Karpas-422 (cell line): ENCODE data around the gene RASGRF1. TPM values are rescaled to one million over a fixed set of nuclear protein-coding genes. Genes with fewer than 3 reads are reported as not detected.
A peak's percentile ranks its signal among the peaks of the same experiment; 100 is the strongest.

ENCODE experiments used
- DNase-seq: peaks from one replicate; pipeline ENCODE4 v3.0.0-alpha.2; 2015
- H2AFZ ChIP-seq: fragments of 200-600 bp; sonication (generic); 2 replicates; pipeline ENCODE4 v1.6.1; 2014; ENCODE audit warnings: antibody characterized with exemption, low read length, mixed read lengths
- H3K27ac ChIP-seq: fragments of 200-600 bp; sonication (generic); 2 replicates; pipeline ENCODE4 v1.5.1; 2014; ENCODE audit warnings: mild to moderate bottlenecking, low read length, moderate library complexity
- H3K27me3 ChIP-seq: fragments of 200-600 bp; sonication (generic); 2 replicates; pipeline ENCODE4 v1.6.1; 2014; ENCODE audit warnings: low read length, mixed read lengths
- H3K36me3 ChIP-seq: fragments of 200-600 bp; sonication (generic); 2 replicates; pipeline ENCODE4 v1.6.1; 2014; ENCODE audit warnings: low read length, mixed read lengths; ENCODE audit not compliant: insufficient read depth
- H3K4me1 ChIP-seq: fragments of 200-600 bp; sonication (generic); 2 replicates; pipeline ENCODE4 v1.6.1; 2014; ENCODE audit warnings: mild to moderate bottlenecking, low read length, mixed read lengths
- H3K4me2 ChIP-seq: fragments of 200-600 bp; sonication (generic); 2 replicates; pipeline ENCODE4 v1.6.1; 2014; ENCODE audit warnings: low read length, low read depth, mild to moderate bottlenecking; ENCODE audit not compliant: poor library complexity, severe bottlenecking
- H3K4me3 ChIP-seq: fragments of 200-600 bp; sonication (generic); 2 replicates; pipeline ENCODE4 v1.5.1; 2014; ENCODE audit warnings: mild to moderate bottlenecking, antibody characterized with exemption, low read length, mixed read lengths
- H3K79me2 ChIP-seq: fragments of 200-600 bp; sonication (generic); 2 replicates; pipeline ENCODE4 v1.6.1; 2014; ENCODE audit warnings: mild to moderate bottlenecking, low read length, mixed read lengths
- H3K9ac ChIP-seq: fragments of 200-600 bp; sonication (generic); 2 replicates; pipeline ENCODE4 v1.6.0; 2014; ENCODE audit warnings: low read length
- H3K9me2 ChIP-seq: fragments of 200-600 bp; sonication (generic), shearing (Covaris generic); replicated peaks from 2 replicates; pipeline ENCODE4 v1.6.0; 2014; ENCODE audit warnings: mild to moderate bottlenecking, low read length, moderate library complexity; ENCODE audit not compliant: insufficient read depth
- H3K9me3 ChIP-seq: fragments of 300-700, 200-600 bp; sonication (generic); 2 replicates; pipeline ENCODE4 v1.6.1; 2014; ENCODE audit warnings: low read length, mixed read lengths
- H4K20me1 ChIP-seq: fragments of 200-600 bp; sonication (generic); 2 replicates; pipeline ENCODE4 v1.6.1; 2014; ENCODE audit warnings: mild to moderate bottlenecking, antibody characterized with exemption, low read length, low read depth; ENCODE audit not compliant: insufficient read depth
- total RNA-seq: library from RNA; depleted of rRNA; stranded (reverse); fragments of >200 nt; shearing (Covaris generic); gene quantifications from 2 replicates; pipeline ENCODE4 v1.2.3, GENCODE V29; 2014; ENCODE audit warnings: low replicate concordance

The RASGRF1 gene
- total RNA-seq, 1 experiment from 2014 or later = 10.5 TPM

- no peaks in the 10 kb centered on the region; the same call in 1 of the 2 replicates for H3K27me3 ChIP-seq
- no peaks in the 10 kb centered on the region for H4K20me1 ChIP-seq
- no peak overlapping the region for H3K9ac ChIP-seq
- H3K9me3 ChIP-seq = no peaks in the 10 kb centered on the region
- H3K9me2 ChIP-seq = no peaks in the 10 kb centered on the region
- no peak overlapping the region for H3K27ac ChIP-seq
- no peak overlapping the region; the same call in 1 of the 2 replicates for H2AFZ ChIP-seq
- H3K36me3 ChIP-seq = no peaks in the 10 kb centered on the region
- DNase-seq = no peak
- peaks cover 10% of the 10 kb centered on the region for H3K4me1 ChIP-seq
- no peak overlapping the region for H3K4me3 ChIP-seq
- no peaks in the 10 kb centered on the region for H3K79me2 ChIP-seq
- no peak overlapping the region for H3K4me2 ChIP-seq
Observed at GRCh38 chr15:79124388-79124787, 33.8 kb upstream of the RASGRF1 start.

- H3K79me2 ChIP-seq = no peaks in the 10 kb centered on the region
- no peaks in the 10 kb centered on the region for H3K9me3 ChIP-seq
- no peak overlapping the region for H3K4me3 ChIP-seq
- H3K27ac ChIP-seq = no peak overlapping the region
- H3K9ac ChIP-seq = no peak overlapping the region
- no peak overlapping the region for H3K4me2 ChIP-seq
- H4K20me1 ChIP-seq = no peaks in the 10 kb centered on the region
- H3K36me3 ChIP-seq = no peaks in the 10 kb centered on the region
- H3K9me2 ChIP-seq = no peaks in the 10 kb centered on the region
- H3K27me3 ChIP-seq = no peaks in the 10 kb centered on the region; the same call in 1 of the 2 replicates
- no peak overlapping the region for H2AFZ ChIP-seq
- H3K4me1 ChIP-seq = peaks cover 24% of the 10 kb centered on the region
- no peak for DNase-seq
Observed at GRCh38 chr15:79122991-79123390, 32.4 kb upstream of the RASGRF1 start.

GRCh38 chr15:79122391-79122790, 31.8 kb upstream of the RASGRF1 start:
- H3K4me2 ChIP-seq = no peak overlapping the region
- H3K36me3 ChIP-seq = no peaks in the 10 kb centered on the region
- no peak for DNase-seq
- no peaks in the 10 kb centered on the region for H3K9me2 ChIP-seq
- no peaks in the 10 kb centered on the region for H3K79me2 ChIP-seq
- no peak overlapping the region for H3K4me3 ChIP-seq
- H4K20me1 ChIP-seq = no peaks in the 10 kb centered on the region
- no peak overlapping the region for H3K9ac ChIP-seq
- H3K27ac ChIP-seq = no peak overlapping the region
- H3K4me1 ChIP-seq = peaks cover 30% of the 10 kb centered on the region
- no peaks in the 10 kb centered on the region for H3K27me3 ChIP-seq
- H2AFZ ChIP-seq = no peak overlapping the region
- H3K9me3 ChIP-seq = no peaks in the 10 kb centered on the region

GRCh38 chr15:79121571-79121970, 31.0 kb upstream of the RASGRF1 start:
- Histone ChIP-seq H3K79me2 (no peaks in the 10 kb centered on the region), H3K36me3 (no peaks in the 10 kb centered on the region), H3K9me2 (no peaks in the 10 kb centered on the region), H3K27me3 (no peaks in the 10 kb centered on the region), H4K20me1 (no peaks in the 10 kb centered on the region), H3K4me2 (no peak overlapping the region), H3K4me1 (peaks cover 38% of the 10 kb centered on the region), H3K27ac (no peak overlapping the region), H2AFZ (no peak overlapping the region), H3K9me3 (no peaks in the 10 kb centered on the region), H3K9ac (no peak overlapping the region), H3K4me3 (no peak overlapping the region)
- no peak for DNase-seq

GRCh38 chr15:79117442-79118204, 27.0 kb upstream of the RASGRF1 start:
- H3K27ac ChIP-seq = peak overlapping the region; percentile 91; the same call in 1 of the 2 replicates
- no peaks in the 10 kb centered on the region for H3K36me3 ChIP-seq
- H3K4me3 ChIP-seq = no peak overlapping the region
- no peaks in the 10 kb centered on the region for H3K9me3 ChIP-seq
- H4K20me1 ChIP-seq = no peaks in the 10 kb centered on the region
- no peak overlapping the region; the same call in 1 of the 2 replicates for H3K9ac ChIP-seq
- H3K27me3 ChIP-seq = no peaks in the 10 kb centered on the region
- H3K9me2 ChIP-seq = no peaks in the 10 kb centered on the region
- H3K4me1 ChIP-seq = peaks cover 65% of the 10 kb centered on the region
- no peak overlapping the region for H2AFZ ChIP-seq
- H3K4me2 ChIP-seq = no peak overlapping the region
- no peaks in the 10 kb centered on the region for H3K79me2 ChIP-seq
- no peak for DNase-seq

- H3K27me3 ChIP-seq = no peaks in the 10 kb centered on the region
- H3K9me2 ChIP-seq = no peaks in the 10 kb centered on the region
- H3K4me2 ChIP-seq = peak overlapping the region; percentile 59
- H3K27ac ChIP-seq = peak overlapping the region; percentile 91
- no peaks in the 10 kb centered on the region for H3K79me2 ChIP-seq
- H3K9ac ChIP-seq = no peak overlapping the region; the same call in 1 of the 2 replicates
- no peaks in the 10 kb centered on the region for H3K36me3 ChIP-seq
- H3K9me3 ChIP-seq = no peaks in the 10 kb centered on the region
- peaks cover 65% of the 10 kb centered on the region for H3K4me1 ChIP-seq
- no peak overlapping the region for H2AFZ ChIP-seq
- no peak overlapping the region for H3K4me3 ChIP-seq
- DNase-seq = no peak
- no peaks in the 10 kb centered on the region for H4K20me1 ChIP-seq
Observed at GRCh38 chr15:79116771-79117170, 26.2 kb upstream of the RASGRF1 start.

GRCh38 chr15:79115986-79116665, 25.5 kb upstream of the RASGRF1 start:
- no peak overlapping the region for H3K4me3 ChIP-seq
- peaks cover 65% of the 10 kb centered on the region for H3K4me1 ChIP-seq
- no peaks in the 10 kb centered on the region for H3K79me2 ChIP-seq
- H3K9me2 ChIP-seq = no peaks in the 10 kb centered on the region
- peak overlapping the region; percentile 91 for H3K27ac ChIP-seq
- H3K36me3 ChIP-seq = no peaks in the 10 kb centered on the region
- peak overlapping the region; percentile 68 for H2AFZ ChIP-seq
- no peak for DNase-seq
- peak overlapping the region; percentile 50; the same call in 1 of the 2 replicates for H3K9ac ChIP-seq
- H4K20me1 ChIP-seq = no peaks in the 10 kb centered on the region
- peak overlapping the region; percentile 59 for H3K4me2 ChIP-seq
- no peaks in the 10 kb centered on the region for H3K9me3 ChIP-seq
- H3K27me3 ChIP-seq = no peaks in the 10 kb centered on the region

GRCh38 chr15:79113831-79114230, 23.3 kb upstream of the RASGRF1 start:
- H3K9me2 ChIP-seq = no peaks in the 10 kb centered on the region
- no peaks in the 10 kb centered on the region for H3K79me2 ChIP-seq
- peak overlapping the region; percentile 15 for H3K4me2 ChIP-seq
- no peaks in the 10 kb centered on the region for H3K36me3 ChIP-seq
- H4K20me1 ChIP-seq = no peaks in the 10 kb centered on the region
- H3K27me3 ChIP-seq = no peaks in the 10 kb centered on the region
- DNase-seq = no peak
- no peak overlapping the region for H2AFZ ChIP-seq
- H3K9ac ChIP-seq = no peak overlapping the region
- H3K4me3 ChIP-seq = no peak overlapping the region
- H3K4me1 ChIP-seq = peaks cover 55% of the 10 kb centered on the region
- H3K27ac ChIP-seq = peak overlapping the region; percentile 91
- 0 out of 2 replicates have a peak, but pooled peaks cover 5% of the 10 kb centered on the region for H3K9me3 ChIP-seq
